ENCODE results near the gene RNF186. TPM values are rescaled to one million over a fixed set of nuclear protein-coding genes. Genes with fewer than 3 reads are reported as not detected.

The RNF186 gene
- polyA plus RNA-seq, 1 of the 3 experiments (the other 2 are of a cell fraction) = not detected

- TF ChIP-seq ELF1 (IDR thresholded peaks at IDR 0.05) (no peak), RAD21 (IDR thresholded peaks at IDR 0.05; ENCODE audit: low read length) (no peak), SMC3 (IDR thresholded peaks at IDR 0.05; ENCODE audit: low read depth, low read length) (no peak), TAF1 (IDR thresholded peaks at IDR 0.05; ENCODE audit: borderline replicate concordance, low read depth, low read length) (no peak), POLR2AphosphoS5 (IDR thresholded peaks at IDR 0.05; ENCODE audit: low read depth, low read length) (no peak), FOXM1 (IDR thresholded peaks at IDR 0.05; ENCODE audit: low read depth) (no peak), YY1 (IDR thresholded peaks at IDR 0.05; ENCODE audit: low read depth) (no peak), ZBTB33 (IDR thresholded peaks at IDR 0.05; ENCODE audit: borderline replicate concordance, low read depth) (no peak), FOXJ3 (CRISPR knock-in tag; IDR thresholded peaks at IDR 0.05) (no peak), IRF3 (IDR thresholded peaks at IDR 0.05; ENCODE audit: low read depth, low read length) (no peak), FOSL2 (IDR thresholded peaks at IDR 0.05; ENCODE audit: borderline replicate concordance, low read depth) (no peak), TEAD4 (IDR thresholded peaks at IDR 0.05; ENCODE audit: borderline replicate concordance, insufficient read depth) (no peak), NRF1 (IDR thresholded peaks at IDR 0.05; ENCODE audit: low read depth, low read length) (no peak), EZH2phosphoT487 (IDR thresholded peaks at IDR 0.05; ENCODE audit: borderline replicate concordance, low read depth) (no peak), REST (IDR thresholded peaks at IDR 0.05; ENCODE audit: low read depth, low read length) (no peak), MAX (IDR thresholded peaks at IDR 0.05; ENCODE audit: low read depth) (no peak), RFX5 (IDR thresholded peaks at IDR 0.05; ENCODE audit: low read length) (no peak), GATA2 (CRISPR knock-in tag; IDR thresholded peaks at IDR 0.05) (no peak), MEF2A (IDR thresholded peaks at IDR 0.05; ENCODE audit: borderline replicate concordance, low read depth) (no peak)
- Histone ChIP-seq H3K4me2 (no peak overlapping the region), H2AFZ (ENCODE audit: low read depth) (no peak overlapping the region), H3K27me3 (ENCODE audit: insufficient read depth) (no peaks in the 10 kb centered on the region), H3K36me3 (replicated peaks in 1 of 2; ENCODE audit: control insufficient read depth in 1 of 2, insufficient read depth in 2 of 2, low read length in 1 of 2) (no peaks in the 10 kb centered on the region), H3K4me3 (ENCODE audit: low read depth in 2 of 2, low read length in 1 of 2) (no peak overlapping the region), H3K9me3 (no peaks in the 10 kb centered on the region), H3K9ac (no peak overlapping the region), H3K4me1 (ENCODE audit: control insufficient read depth in 1 of 2, insufficient read depth in 2 of 2, low read depth in 1 of 2, low read length in 1 of 2) (peaks cover 0 to 3% of the 10 kb centered on the region in 2 experiments; a peak in 1 of 4 replicates), H3K9me2 (no peaks in the 10 kb centered on the region), H3F3A (replicated peaks; ENCODE audit: insufficient read depth) (no peaks in the 10 kb centered on the region), H3K79me2 (ENCODE audit: insufficient read depth) (no peaks in the 10 kb centered on the region), H4K20me1 (ENCODE audit: insufficient read depth) (no peaks in the 10 kb centered on the region), H3K27ac (ENCODE audit: low read depth in 2 of 2, low read length in 1 of 2) (no peak overlapping the region)
- ChIA-PET CTCF (no interaction called here), POLR2A (no interaction called here)
- DNase-seq = no peak
- 86% methylated on average over 4 of the region's 4 CpGs for WGBS (ENCODE audit: low lambda C conversion rate)
These were observed 20.5 kb downstream of the RNF186 start for GRCh38 chr1:19794583-19794982.

Measured in SK-N-SH (cell line).